IPS-20b (cell line): Measurements from ENCODE around the gene RASAL2.
A peak's percentile ranks its signal among the peaks of the same experiment; 100 is the strongest.

Source experiments
- H3K27ac ChIP-seq: one replicate; pipeline ENCODE4 v1.5.1; 2013; ENCODE audit warnings: low read length
- H3K27me3 ChIP-seq: 2 replicates; pipeline ENCODE4 v1.6.1; 2013; ENCODE audit warnings: mild to moderate bottlenecking, low read length, inconsistent platforms; ENCODE audit not compliant: insufficient read depth
- H3K36me3 ChIP-seq: 2 replicates; pipeline ENCODE4 v1.6.1; 2013; ENCODE audit warnings: low read depth, mild to moderate bottlenecking, inconsistent platforms, low read length, moderate library complexity; ENCODE audit not compliant: insufficient read depth
- H3K4me1 ChIP-seq: 2 replicates; pipeline ENCODE4 v1.6.1; 2013; ENCODE audit warnings: mild to moderate bottlenecking, control low read depth, inconsistent platforms, low read length, moderate library complexity; ENCODE audit not compliant: insufficient read depth
- H3K4me3 ChIP-seq: 2 replicates; pipeline ENCODE4 v1.5.1; 2013; ENCODE audit warnings: mild to moderate bottlenecking, low read length, inconsistent platforms
- H3K9ac ChIP-seq: 2 replicates; pipeline ENCODE4 v1.6.1; 2013; ENCODE audit warnings: low read depth, mild to moderate bottlenecking, inconsistent platforms, low read length, moderate library complexity
- H3K9me3 ChIP-seq: 2 replicates; pipeline ENCODE4 v1.6.1; 2013; ENCODE audit warnings: mild to moderate bottlenecking, low read depth, low read length, inconsistent platforms; ENCODE audit not compliant: insufficient read depth

Gene RASAL2

GRCh38 chr1:178530502-178530901, 436.6 kb downstream of the RASAL2 start:
- no peaks in the 10 kb centered on the region for H3K27me3 ChIP-seq
- no peaks in the 10 kb centered on the region for H3K36me3 ChIP-seq
- H3K4me3 ChIP-seq: no peak overlapping the region
- H3K9ac ChIP-seq: no peak overlapping the region
- no peaks in the 10 kb centered on the region for H3K9me3 ChIP-seq
- no peak overlapping the region for H3K27ac ChIP-seq
- H3K4me1 ChIP-seq: no peaks in the 10 kb centered on the region

GRCh38 chr1:178531887-178532286, 438.0 kb downstream of the RASAL2 start:
- Histone ChIP-seq H3K27ac (no peak overlapping the region), H3K4me3 (no peak overlapping the region), H3K9me3 (no peaks in the 10 kb centered on the region), H3K4me1 (no peaks in the 10 kb centered on the region), H3K9ac (no peak overlapping the region), H3K27me3 (no peaks in the 10 kb centered on the region), H3K36me3 (no peaks in the 10 kb centered on the region)

- Histone ChIP-seq H3K4me1 (no peaks in the 10 kb centered on the region), H3K9ac (no peak overlapping the region), H3K27ac (no peak overlapping the region), H3K27me3 (no peaks in the 10 kb centered on the region), H3K36me3 (no peaks in the 10 kb centered on the region), H3K9me3 (no peaks in the 10 kb centered on the region), H3K4me3 (peak overlapping the region; percentile 38; the same call in 1 of the 2 replicates)
These were observed 438.5 kb downstream of the RASAL2 start for GRCh38 chr1:178532392-178532791.

- no peak overlapping the region for H3K4me3 ChIP-seq
- H3K36me3 ChIP-seq: no peaks in the 10 kb centered on the region
- no peaks in the 10 kb centered on the region for H3K9me3 ChIP-seq
- no peak overlapping the region for H3K27ac ChIP-seq
- H3K27me3 ChIP-seq: no peaks in the 10 kb centered on the region
- H3K4me1 ChIP-seq: no peaks in the 10 kb centered on the region
- no peak overlapping the region for H3K9ac ChIP-seq
These were observed 439.4 kb downstream of the RASAL2 start for GRCh38 chr1:178533121-178533946.
